Hepatocyte (in vitro differentiated cells): ENCODE measurements around the gene SSC4D. TPM values are rescaled to one million over a fixed set of nuclear protein-coding genes. Genes with fewer than 3 reads are reported as not detected.
A peak's percentile ranks its signal among the peaks of the same experiment; 100 is the strongest.

Source experiments
- DNase-seq: peaks from one replicate; pipeline ENCODE4 v3.0.0-alpha.2; 2016; ENCODE audit warnings: low spot score
- H2AFZ ChIP-seq: fragments of 200-600 bp; sonication (generic); 2 replicates; pipeline ENCODE4 v1.6.0; 2016; ENCODE audit warnings: antibody characterized with exemption, mild to moderate bottlenecking
- H3K27ac ChIP-seq: fragments of 200-600 bp; sonication (generic); 2 replicates; pipeline ENCODE4 v1.5.1; 2016; ENCODE audit warnings: mild to moderate bottlenecking
- H3K27me3 ChIP-seq: fragments of 200-600 bp; sonication (generic); 2 replicates; pipeline ENCODE4 v1.6.1; 2016
- H3K36me3 ChIP-seq: fragments of 200-600 bp; sonication (generic); replicated peaks from 2 replicates; pipeline ENCODE4 v1.5.1; 2016; ENCODE audit warnings: low read depth; ENCODE audit not compliant: insufficient read depth
- H3K4me1 ChIP-seq: fragments of 200-600 bp; sonication (generic); 2 replicates; pipeline ENCODE4 v1.5.1; 2016; ENCODE audit warnings: mild to moderate bottlenecking, moderate library complexity; ENCODE audit not compliant: insufficient read depth
- H3K4me2 ChIP-seq: fragments of 200-600 bp; sonication (generic); 2 replicates; pipeline ENCODE4 v1.6.0; 2016
- H3K4me3 ChIP-seq: fragments of 200-600 bp; sonication (generic); 2 replicates; pipeline ENCODE4 v1.5.1; 2016; ENCODE audit warnings: mild to moderate bottlenecking
- H3K79me2 ChIP-seq: fragments of 200-600 bp; sonication (generic); 2 replicates; pipeline ENCODE4 v1.6.0; 2017; ENCODE audit warnings: mild to moderate bottlenecking
- H3K9me2 ChIP-seq: fragments of 200-600 bp; sonication (generic); replicated peaks from 2 replicates; pipeline ENCODE4 v1.6.0; 2017; ENCODE audit warnings: mild to moderate bottlenecking; ENCODE audit not compliant: insufficient read depth
- H3K9me3 ChIP-seq: fragments of 200-600 bp; sonication (generic); 2 replicates; pipeline ENCODE4 v1.5.1; 2016; ENCODE audit warnings: low read depth, mild to moderate bottlenecking
- H4K20me1 ChIP-seq: fragments of 200-600 bp; sonication (generic); 2 replicates; pipeline ENCODE4 v1.6.0; 2016; ENCODE audit warnings: mild to moderate bottlenecking; ENCODE audit not compliant: insufficient read depth, poor library complexity, severe bottlenecking
- CTCF ChIP-seq: fragments of 200-600 bp; sonication (generic); IDR thresholded peaks from 2 replicates; pipeline ENCODE4 v1.5.1; 2016; ENCODE audit warnings: antibody characterized with exemption, mild to moderate bottlenecking; ENCODE audit not compliant: poor library complexity
- EZH2 ChIP-seq: fragments of 200-600 bp; sonication (generic); IDR thresholded peaks from 2 replicates; pipeline ENCODE4 v1.6.1; 2016; ENCODE audit warnings: antibody characterized with exemption, mild to moderate bottlenecking, borderline replicate concordance
- EZH2phosphoT487 ChIP-seq: fragments of 200-600 bp; sonication (generic); IDR thresholded peaks from one replicate; pipeline ENCODE4 v1.6.1; 2018; ENCODE audit warnings: antibody characterized with exemption, mild to moderate bottlenecking, low read depth, moderate library complexity; ENCODE audit not compliant: unreplicated experiment, severe bottlenecking
- WGBS: methylation state at CpG from one replicate; pipeline ENCODE4 v1.1.6; 2016; ENCODE audit warnings: low lambda C conversion rate; ENCODE audit errors: missing lambda C conversion rate; 5-methylcytosine and 5-hydroxymethylcytosine counted together
- polyA plus RNA-seq: library from polyadenylated mRNA; unstranded; fragments of >200 nt; fragmentation: Nextera tagmentation; extraction: Ambion mirVana; gene quantifications from 2 replicates; pipeline ENCODE4 v1.2.1, GENCODE V29; 2016
- total RNA-seq: library from RNA; depleted of rRNA; stranded (reverse); fragments of >200 nt; gene quantifications from 2 replicates; pipeline ENCODE4 v1.2.3, GENCODE V29; 2014

SSC4D gene
- total and polyA plus RNA-seq, 2 experiments from 2014 or later = 9.7 to 14.5 TPM

DNA sequence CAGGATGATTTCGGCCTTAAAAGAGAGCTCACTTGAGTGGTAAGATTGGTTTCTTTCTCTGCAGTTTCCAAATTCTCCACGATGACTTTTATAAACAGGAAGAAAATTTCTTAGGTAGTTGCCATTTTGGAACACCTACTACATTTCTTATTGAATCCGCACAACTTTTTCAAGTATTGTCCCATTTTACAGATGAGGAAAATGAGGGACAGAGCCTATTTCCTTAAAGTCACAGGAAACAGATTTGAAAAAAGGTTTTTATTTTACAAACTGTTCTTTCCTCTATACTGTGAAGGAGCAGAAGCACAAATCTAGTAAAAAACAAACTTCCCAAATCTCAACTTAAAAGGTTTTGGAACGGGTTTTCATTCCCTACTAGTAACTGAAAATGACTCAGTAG lies 53.4 kb downstream of the SSC4D start:
- Histone ChIP-seq H4K20me1 (peaks cover 70% of the 10 kb centered on the region), H3K4me2 (peak overlapping the region; percentile 86), H3K9me2 (no peaks in the 10 kb centered on the region), H2AFZ (no peak overlapping the region), H3K36me3 (no peaks in the 10 kb centered on the region), H3K4me3 (peak overlapping the region; percentile 97), H3K79me2 (peaks cover 76% of the 10 kb centered on the region), H3K27ac (peak overlapping the region; percentile 99), H3K27me3 (no peaks in the 10 kb centered on the region), H3K4me1 (peaks cover 21% of the 10 kb centered on the region), H3K9me3 (no peaks in the 10 kb centered on the region)
- TF ChIP-seq CTCF (no peak), EZH2phosphoT487 (no peak), EZH2 (no peak)
- WGBS = 97% methylated on average over 4 of the region's 4 CpGs
- no peak for DNase-seq

- 87% methylated on average over 9 of the region's 9 CpGs for WGBS
- H3K4me2 ChIP-seq = peak overlapping the region; percentile 86
These were observed 54.3 kb downstream of the SSC4D start for GRCh38 chr7:76354981-76355730.

GRCh38 chr7:76354516-76354915 lies 55.0 kb downstream of the SSC4D start:
- Histone ChIP-seq H3K27me3 (no peaks in the 10 kb centered on the region), H3K36me3 (no peaks in the 10 kb centered on the region), H2AFZ (no peak overlapping the region), H3K4me2 (no peak overlapping the region), H3K9me3 (no peaks in the 10 kb centered on the region), H3K9me2 (no peaks in the 10 kb centered on the region), H4K20me1 (peaks cover 86% of the 10 kb centered on the region), H3K4me3 (no peak overlapping the region), H3K79me2 (peaks cover 92% of the 10 kb centered on the region), H3K27ac (no peak overlapping the region), H3K4me1 (peaks cover 16% of the 10 kb centered on the region)
- WGBS = 83% methylated on average over 4 of the region's 4 CpGs
- no peak for TF ChIP-seq EZH2
- TF ChIP-seq EZH2phosphoT487 = no peak
- TF ChIP-seq CTCF = no peak
- DNase-seq = no peak

More at GRCh38 chr7:76354981-76355730, 54.3 kb downstream of the SSC4D start:
- Histone ChIP-seq H3K79me2 (peaks cover 85% of the 10 kb centered on the region), H3K27me3 (no peaks in the 10 kb centered on the region), H3K4me1 (peaks cover 21% of the 10 kb centered on the region), H3K27ac (no peak overlapping the region), H3K9me2 (no peaks in the 10 kb centered on the region), H4K20me1 (peaks cover 79% of the 10 kb centered on the region), H3K4me3 (no peak overlapping the region), H3K9me3 (no peaks in the 10 kb centered on the region), H3K36me3 (no peaks in the 10 kb centered on the region), H2AFZ (no peak overlapping the region)
- TF ChIP-seq CTCF (no peak), EZH2 (no peak), EZH2phosphoT487 (no peak)
- no peak for DNase-seq
